HepG2 (cell line): ENCODE data around the gene CRYM. TPM values are rescaled to one million over a fixed set of nuclear protein-coding genes. Genes with fewer than 3 reads are reported as not detected.
A peak's percentile ranks its signal among the peaks of the same experiment; 100 is the strongest.

Experiments
- FIP1L1 ChIP-seq: fragments of 200-400 bp; formaldehyde crosslinking; IDR thresholded peaks from 2 replicates; pipeline ENCODE4 v1.6.1; 2018; ENCODE audit warnings: low read depth, mild to moderate bottlenecking, low read length, moderate library complexity, borderline replicate concordance; ENCODE audit not compliant: insufficient read depth
- HNF1B ChIP-seq: sonication (generic); formaldehyde crosslinking; IDR thresholded peaks from 2 replicates; pipeline ENCODE4 v1.5.1; 2020; ENCODE audit warnings: mild to moderate bottlenecking, moderate library complexity, missing genetic modification reagents
- JUN ChIP-seq: sonication (generic); formaldehyde crosslinking; IDR thresholded peaks from 2 replicates; pipeline ENCODE4 v1.4.0; 2020; ENCODE audit warnings: mild to moderate bottlenecking, missing genetic modification reagents
- JUND ChIP-seq: sonication (generic); formaldehyde crosslinking; IDR thresholded peaks from 2 replicates; pipeline ENCODE4 v1.8.0; 2022; ENCODE audit warnings: mild to moderate bottlenecking, missing genetic modification reagents
- KLF16 ChIP-seq, 2 experiments: sonication (generic) in 1 of 2; formaldehyde crosslinking in 1 of 2; IDR thresholded peaks; 2 replicates each; pipeline versions ENCODE4 v1.6.1 to v1.8.0; 2016 to 2023; ENCODE audit warnings: missing genetic modification reagents in 2 of 2, missing compliant biosample characterization in 1 of 2
- MEIS1 ChIP-seq: sonication (generic); formaldehyde crosslinking; IDR thresholded peaks from 2 replicates; pipeline ENCODE4 v1.9.0; 2021; ENCODE audit warnings: mild to moderate bottlenecking, missing genetic modification reagents, moderate library complexity, borderline replicate concordance
- MLLT10 ChIP-seq: sonication (generic); formaldehyde crosslinking; IDR thresholded peaks from 2 replicates; pipeline ENCODE4 v1.4.0; 2020; ENCODE audit warnings: missing genetic modification reagents
- PPARG ChIP-seq: conservative IDR thresholded peaks from 2 replicates; pipeline ENCODE4 v1.6.1; 2016; ENCODE audit warnings: missing biosample characterization, missing genetic modification reagents
- RBAK ChIP-seq: sonication (generic); formaldehyde crosslinking; IDR thresholded peaks from 2 replicates; pipeline ENCODE4 v1.5.1; 2020; ENCODE audit warnings: mild to moderate bottlenecking, missing genetic modification reagents
- RFX3 ChIP-seq: IDR thresholded peaks from 2 replicates; pipeline ENCODE4 v1.6.1; 2016; ENCODE audit warnings: missing biosample characterization, missing genetic modification reagents
- ZNF143 ChIP-seq: sonication (generic); formaldehyde crosslinking; IDR thresholded peaks from 2 replicates; pipeline ENCODE4 v1.4.0; 2020; ENCODE audit warnings: missing genetic modification reagents
- ZNF160 ChIP-seq: sonication (generic); formaldehyde crosslinking; IDR thresholded peaks from 2 replicates; pipeline ENCODE4 v1.8.0; 2022; ENCODE audit warnings: mild to moderate bottlenecking, inconsistent platforms, missing genetic modification reagents
- ZNF33B ChIP-seq: sonication (generic); formaldehyde crosslinking; IDR thresholded peaks from 2 replicates; pipeline ENCODE4 v1.5.1; 2020; ENCODE audit warnings: mild to moderate bottlenecking, missing genetic modification reagents
- ZNF441 ChIP-seq: sonication (generic); formaldehyde crosslinking; IDR thresholded peaks from 2 replicates; pipeline ENCODE4 v1.7.0; 2021; ENCODE audit warnings: missing genetic modification reagents, borderline replicate concordance
- ZNF550 ChIP-seq: sonication (generic); formaldehyde crosslinking; IDR thresholded peaks from 2 replicates; pipeline ENCODE4 v1.4.0; 2020; ENCODE audit warnings: mild to moderate bottlenecking, missing genetic modification reagents, borderline replicate concordance
- ZNF644 ChIP-seq: IDR thresholded peaks from 2 replicates; pipeline ENCODE4 v1.6.1; 2016; ENCODE audit warnings: low read depth
- ZNF782 ChIP-seq: sonication (generic); formaldehyde crosslinking; IDR thresholded peaks from 2 replicates; pipeline ENCODE4 v1.4.0; 2020; ENCODE audit warnings: missing genetic modification reagents, mild to moderate bottlenecking, borderline replicate concordance
- polyA plus RNA-seq, 8 experiments: library from polyadenylated mRNA; depleted of rRNA in 3 of 8; stranded (reverse) in 7 of 8; unstranded in 1 of 8; fragments of >200 nt; fragmentation: Illumina TruSeq in 4 of 8; extraction: Trizol in 4 of 8; gene quantifications; 2 replicates each; pipeline versions ENCODE4 v1.2.1 to v1.2.3, GENCODE V29; 2011 to 2016; ENCODE audit warnings: low read depth in 4 of 8, missing spikeins in 1 of 8, mixed read lengths in 1 of 8; ENCODE audit not compliant: insufficient read depth in 1 of 8
- total RNA-seq, 5 experiments: library from RNA; depleted of rRNA; stranded (reverse); fragments of >200 nt; fragmentation: Illumina TruSeq; extraction: Trizol; gene quantifications; 2 replicates each; pipeline ENCODE4 v1.2.3, GENCODE V29; 2016; ENCODE audit warnings: low read depth in 1 of 5
- TF ChIP-seq, protein P1 (sequence below): sonication (generic); formaldehyde crosslinking; IDR thresholded peaks from 2 replicates; pipeline ENCODE4 v1.4.0; 2020; ENCODE audit warnings: mild to moderate bottlenecking, missing genetic modification reagents, borderline replicate concordance
- TF ChIP-seq, protein P2 (sequence below): sonication (generic); formaldehyde crosslinking; IDR thresholded peaks from 2 replicates; pipeline ENCODE4 v1.5.0; 2020; ENCODE audit warnings: mild to moderate bottlenecking, missing genetic modification reagents, borderline replicate concordance
- TF ChIP-seq, protein P3 (sequence below): sonication (generic); formaldehyde crosslinking; IDR thresholded peaks from 2 replicates; pipeline ENCODE4 v1.4.0; 2020; ENCODE audit warnings: mild to moderate bottlenecking, low read depth, missing genetic modification reagents

Gene CRYM
- total and polyA plus RNA-seq, 2 of the 13 experiments (the other 11 are each of a cell fraction or from before 2014, with no cell fraction given) = 1.9 to 2.2 TPM

DNA sequence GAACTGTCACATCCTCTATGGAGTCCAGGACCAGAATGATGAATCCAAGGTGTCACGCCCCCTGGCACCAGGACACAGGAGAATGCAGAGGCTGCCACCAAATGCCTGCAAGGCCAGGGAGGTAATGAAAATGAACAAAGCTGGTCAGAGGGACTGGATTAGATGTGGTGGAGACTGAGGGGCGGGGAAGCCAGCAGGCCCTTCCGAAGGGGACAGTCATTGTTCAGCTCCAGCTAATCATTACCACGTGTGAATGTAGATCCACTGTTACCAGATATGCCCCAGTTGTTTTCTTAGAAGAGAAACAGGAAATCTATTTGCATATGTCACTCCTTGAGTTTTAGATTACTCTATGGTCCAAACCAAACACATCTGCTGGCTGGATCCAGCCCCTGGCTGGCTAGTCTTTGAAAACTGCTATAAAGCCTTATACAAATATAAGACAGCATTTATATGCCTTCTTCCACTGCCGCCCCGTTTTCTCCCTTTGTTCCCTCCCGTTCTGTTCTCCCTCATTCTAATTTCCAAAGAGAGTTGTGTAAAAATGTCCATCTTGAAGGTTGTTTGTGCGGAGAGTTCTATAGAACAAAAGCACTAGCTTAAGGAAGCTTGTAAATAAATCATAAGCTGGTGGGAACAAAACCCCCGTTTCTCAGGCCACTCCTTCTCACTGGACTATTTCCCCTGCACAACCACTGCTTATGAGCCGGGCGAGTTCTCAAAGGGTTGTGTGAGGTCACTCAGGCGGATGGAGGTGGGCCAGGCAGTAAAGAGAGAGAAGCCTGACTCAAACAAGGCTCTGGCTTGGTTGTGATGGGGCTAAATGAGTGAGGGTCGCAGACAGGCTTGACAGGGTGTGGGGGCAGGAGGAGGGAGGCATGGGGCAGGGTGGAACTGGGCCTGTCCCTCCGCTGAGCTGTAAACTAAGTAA, 14.2 kb downstream of the CRYM start (continued):
- TF ChIP-seq, protein P1, sequence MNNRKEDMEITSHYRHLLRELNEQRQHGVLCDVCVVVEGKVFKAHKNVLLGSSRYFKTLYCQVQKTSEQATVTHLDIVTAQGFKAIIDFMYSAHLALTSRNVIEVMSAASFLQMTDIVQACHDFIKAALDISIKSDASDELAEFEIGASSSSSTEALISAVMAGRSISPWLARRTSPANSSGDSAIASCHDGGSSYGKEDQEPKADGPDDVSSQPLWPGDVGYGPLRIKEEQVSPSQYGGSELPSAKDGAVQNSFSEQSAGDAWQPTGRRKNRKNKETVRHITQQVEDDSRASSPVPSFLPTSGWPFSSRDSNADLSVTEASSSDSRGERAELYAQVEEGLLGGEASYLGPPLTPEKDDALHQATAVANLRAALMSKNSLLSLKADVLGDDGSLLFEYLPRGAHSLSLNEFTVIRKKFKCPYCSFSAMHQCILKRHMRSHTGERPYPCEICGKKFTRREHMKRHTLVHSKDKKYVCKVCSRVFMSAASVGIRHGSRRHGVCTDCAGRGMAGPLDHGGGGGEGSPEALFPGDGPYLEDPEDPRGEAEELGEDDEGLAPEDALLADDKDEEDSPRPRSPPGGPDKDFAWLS (CRISPR knock-in tag) = no peak
- peak; percentile 2; the same call in 1 of the 2 replicates for TF ChIP-seq RFX3 (CRISPR knock-in tag)
- TF ChIP-seq MLLT10 (CRISPR knock-in tag) = no peak
- no peak for TF ChIP-seq JUN (CRISPR knock-in tag)
- peak; percentile 41; the same call in 1 of the 2 replicates for TF ChIP-seq ZNF644 (CRISPR knock-in tag)
- TF ChIP-seq, protein P2, sequence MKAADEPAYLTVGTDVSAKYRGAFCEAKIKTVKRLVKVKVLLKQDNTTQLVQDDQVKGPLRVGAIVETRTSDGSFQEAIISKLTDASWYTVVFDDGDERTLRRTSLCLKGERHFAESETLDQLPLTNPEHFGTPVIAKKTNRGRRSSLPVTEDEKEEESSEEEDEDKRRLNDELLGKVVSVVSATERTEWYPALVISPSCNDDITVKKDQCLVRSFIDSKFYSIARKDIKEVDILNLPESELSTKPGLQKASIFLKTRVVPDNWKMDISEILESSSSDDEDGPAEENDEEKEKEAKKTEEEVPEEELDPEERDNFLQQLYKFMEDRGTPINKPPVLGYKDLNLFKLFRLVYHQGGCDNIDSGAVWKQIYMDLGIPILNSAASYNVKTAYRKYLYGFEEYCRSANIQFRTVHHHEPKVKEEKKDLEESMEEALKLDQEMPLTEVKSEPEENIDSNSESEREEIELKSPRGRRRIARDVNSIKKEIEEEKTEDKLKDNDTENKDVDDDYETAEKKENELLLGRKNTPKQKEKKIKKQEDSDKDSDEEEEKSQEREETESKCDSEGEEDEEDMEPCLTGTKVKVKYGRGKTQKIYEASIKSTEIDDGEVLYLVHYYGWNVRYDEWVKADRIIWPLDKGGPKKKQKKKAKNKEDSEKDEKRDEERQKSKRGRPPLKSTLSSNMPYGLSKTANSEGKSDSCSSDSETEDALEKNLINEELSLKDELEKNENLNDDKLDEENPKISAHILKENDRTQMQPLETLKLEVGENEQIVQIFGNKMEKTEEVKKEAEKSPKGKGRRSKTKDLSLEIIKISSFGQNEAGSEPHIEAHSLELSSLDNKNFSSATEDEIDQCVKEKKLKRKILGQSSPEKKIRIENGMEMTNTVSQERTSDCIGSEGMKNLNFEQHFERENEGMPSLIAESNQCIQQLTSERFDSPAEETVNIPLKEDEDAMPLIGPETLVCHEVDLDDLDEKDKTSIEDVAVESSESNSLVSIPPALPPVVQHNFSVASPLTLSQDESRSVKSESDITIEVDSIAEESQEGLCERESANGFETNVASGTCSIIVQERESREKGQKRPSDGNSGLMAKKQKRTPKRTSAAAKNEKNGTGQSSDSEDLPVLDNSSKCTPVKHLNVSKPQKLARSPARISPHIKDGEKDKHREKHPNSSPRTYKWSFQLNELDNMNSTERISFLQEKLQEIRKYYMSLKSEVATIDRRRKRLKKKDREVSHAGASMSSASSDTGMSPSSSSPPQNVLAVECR (CRISPR knock-in tag) = no peak; the same call in 1 of the 2 replicates
- TF ChIP-seq, protein P3, sequence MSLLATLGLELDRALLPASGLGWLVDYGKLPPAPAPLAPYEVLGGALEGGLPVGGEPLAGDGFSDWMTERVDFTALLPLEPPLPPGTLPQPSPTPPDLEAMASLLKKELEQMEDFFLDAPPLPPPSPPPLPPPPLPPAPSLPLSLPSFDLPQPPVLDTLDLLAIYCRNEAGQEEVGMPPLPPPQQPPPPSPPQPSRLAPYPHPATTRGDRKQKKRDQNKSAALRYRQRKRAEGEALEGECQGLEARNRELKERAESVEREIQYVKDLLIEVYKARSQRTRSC (CRISPR knock-in tag) = no peak
- TF ChIP-seq RBAK (CRISPR knock-in tag) = no peak
- TF ChIP-seq ZNF441 (CRISPR knock-in tag) = peak; percentile 34; the same call in 1 of the 2 replicates
- TF ChIP-seq ZNF160 (CRISPR knock-in tag) = no peak
- no peak; the same call in 1 of the 2 replicates for TF ChIP-seq ZNF33B (CRISPR knock-in tag)
- no peak for TF ChIP-seq ZNF550 (CRISPR knock-in tag)
- peak; percentile 70; the same call in 1 of the 2 replicates for TF ChIP-seq ZNF782 (CRISPR knock-in tag)
- TF ChIP-seq MEIS1 (CRISPR knock-in tag) = no peak
- TF ChIP-seq ZNF143 (CRISPR knock-in tag) = no peak
- peak; percentile 66; the same call in 1 of the 2 replicates for TF ChIP-seq HNF1B (CRISPR knock-in tag)
- peak; percentile 48; the same call in 1 of the 2 replicates for TF ChIP-seq PPARG (CRISPR knock-in tag)
- TF ChIP-seq JUND (CRISPR knock-in tag) = 0 out of 2 replicates have a peak, but pooled peaks have one; percentile 36
- peak in 1 of 2 experiments; percentile 25; a peak in 2 of 4 replicates for TF ChIP-seq KLF16 (CRISPR knock-in tag; IDR thresholded peaks at IDR 0.05)
- TF ChIP-seq FIP1L1 = no peak
